KMS-11 (cell line): ENCODE results near the gene CLIC3.

ENCODE experiments used
- H2AFZ ChIP-seq: fragments of 200-600 bp; sonication (generic); 2 replicates; pipeline ENCODE4 v1.6.1; 2016; ENCODE audit warnings: antibody characterized with exemption, mixed run types, low read depth
- H3K27ac ChIP-seq: fragments of 200-600 bp; sonication (generic); 2 replicates; pipeline ENCODE4 v1.6.1; 2016; ENCODE audit warnings: mild to moderate bottlenecking, mixed run types
- H3K27me3 ChIP-seq: fragments of 200-600 bp; sonication (generic); 2 replicates; pipeline ENCODE4 v1.6.1; 2017; ENCODE audit warnings: mild to moderate bottlenecking, low read depth, mixed run types, moderate library complexity; ENCODE audit not compliant: insufficient read depth
- H3K36me3 ChIP-seq: fragments of 200-600 bp; sonication (generic); 2 replicates; pipeline ENCODE4 v1.6.1; 2017; ENCODE audit warnings: mild to moderate bottlenecking, mixed run types; ENCODE audit not compliant: insufficient read depth
- H3K4me1 ChIP-seq: fragments of 200-600 bp; sonication (generic); 2 replicates; pipeline ENCODE4 v1.6.1; 2016; ENCODE audit warnings: mild to moderate bottlenecking, low read depth, mixed run types; ENCODE audit not compliant: poor library complexity, severe bottlenecking
- H3K4me2 ChIP-seq: fragments of 200-600 bp; sonication (generic); 2 replicates; pipeline ENCODE4 v1.7.0; 2016; ENCODE audit warnings: mild to moderate bottlenecking, mixed run types
- H3K4me3 ChIP-seq: fragments of 200-600 bp; sonication (generic); IDR thresholded peaks from 2 replicates; pipeline ENCODE4 v1.6.1; 2017; ENCODE audit warnings: low read depth, low read length, mixed read lengths; ENCODE audit not compliant: insufficient read depth
- H3K79me2 ChIP-seq: fragments of 200-600 bp; sonication (generic); 2 replicates; pipeline ENCODE4 v1.6.1; 2016; ENCODE audit warnings: low read depth, mixed run types; ENCODE audit not compliant: insufficient read depth
- H3K9ac ChIP-seq: fragments of 200-600 bp; sonication (generic); 2 replicates; pipeline ENCODE4 v1.6.1; 2016; ENCODE audit warnings: mild to moderate bottlenecking, mixed run types
- H4K20me1 ChIP-seq: fragments of 200-600 bp; sonication (generic); 2 replicates; pipeline ENCODE4 v1.6.1; 2016; ENCODE audit warnings: mild to moderate bottlenecking, mixed run types; ENCODE audit not compliant: insufficient read depth
- CTCF ChIP-seq: fragments of 200-600 bp; sonication (generic); conservative IDR thresholded peaks from 2 replicates; pipeline ENCODE4 v1.6.1; 2017; ENCODE audit warnings: low read depth, mild to moderate bottlenecking, antibody characterized with exemption, low read length, moderate library complexity, mixed read lengths

Gene CLIC3

GRCh38 chr9:136985853-136986252 is 10.5 kb downstream of the CLIC3 start:
- no peak overlapping the region for H3K9ac ChIP-seq
- no peak overlapping the region for H3K4me2 ChIP-seq
- TF ChIP-seq CTCF: no peak
- peaks cover 88% of the 10 kb centered on the region for H3K27me3 ChIP-seq
- H4K20me1 ChIP-seq: no peaks in the 10 kb centered on the region
- no peaks in the 10 kb centered on the region for H3K79me2 ChIP-seq
- no peaks in the 10 kb centered on the region for H3K4me1 ChIP-seq
- no peaks in the 10 kb centered on the region for H3K36me3 ChIP-seq
- H3K4me3 ChIP-seq: no peak overlapping the region
- H3K27ac ChIP-seq: no peak overlapping the region
- H2AFZ ChIP-seq: no peak overlapping the region

- Histone ChIP-seq H3K27me3 (peaks cover 83% of the 10 kb centered on the region), H4K20me1 (no peaks in the 10 kb centered on the region), H3K79me2 (no peaks in the 10 kb centered on the region), H3K27ac (no peak overlapping the region), H2AFZ (no peak overlapping the region), H3K4me2 (no peak overlapping the region), H3K9ac (no peak overlapping the region), H3K4me1 (no peaks in the 10 kb centered on the region), H3K36me3 (no peaks in the 10 kb centered on the region), H3K4me3 (no peak overlapping the region)
- TF ChIP-seq CTCF: no peak
Observed at GRCh38 chr9:136985027-136985602, 11.3 kb downstream of the CLIC3 start.

- H3K9ac ChIP-seq: no peak overlapping the region
- H3K79me2 ChIP-seq: no peaks in the 10 kb centered on the region
- no peak overlapping the region for H3K27ac ChIP-seq
- H2AFZ ChIP-seq: no peak overlapping the region
- H3K4me1 ChIP-seq: no peaks in the 10 kb centered on the region
- peaks cover 78% of the 10 kb centered on the region for H3K27me3 ChIP-seq
- no peak for TF ChIP-seq CTCF
- no peak overlapping the region for H3K4me3 ChIP-seq
- no peaks in the 10 kb centered on the region for H4K20me1 ChIP-seq
- H3K4me2 ChIP-seq: no peak overlapping the region
- H3K36me3 ChIP-seq: no peaks in the 10 kb centered on the region
Observed at GRCh38 chr9:136984464-136985026, 11.8 kb downstream of the CLIC3 start.

GRCh38 chr9:136983656-136984314 is 12.6 kb downstream of the CLIC3 start:
- H3K4me2 ChIP-seq: no peak overlapping the region
- H3K27me3 ChIP-seq: peaks cover 71% of the 10 kb centered on the region
- no peaks in the 10 kb centered on the region for H3K36me3 ChIP-seq
- H3K9ac ChIP-seq: no peak overlapping the region
- H3K79me2 ChIP-seq: no peaks in the 10 kb centered on the region
- no peak overlapping the region for H2AFZ ChIP-seq
- H3K4me1 ChIP-seq: no peaks in the 10 kb centered on the region
- H3K27ac ChIP-seq: no peak overlapping the region
- TF ChIP-seq CTCF: no peak
- H4K20me1 ChIP-seq: no peaks in the 10 kb centered on the region
- H3K4me3 ChIP-seq: no peak overlapping the region
